H1 (cell line): ENCODE measurements around the gene CD79A. TPM values are rescaled to one million over a fixed set of nuclear protein-coding genes. Genes with fewer than 3 reads are reported as not detected.

Experiments used
- BACH1 ChIP-seq: IDR thresholded peaks from 2 replicates; pipeline ENCODE4 v1.6.1; 2012; ENCODE audit warnings: low read length, improper control_type of control experiment
- CBX5 ChIP-seq: fragments of 300-800, 300-1000 bp; sonication (generic); IDR thresholded peaks from 2 replicates; pipeline ENCODE4 v1.7.1; 2016; ENCODE audit warnings: antibody characterized with exemption, low read length, low read depth
- CEBPB ChIP-seq: IDR thresholded peaks from 2 replicates; pipeline ENCODE4 v1.6.1; 2012; ENCODE audit warnings: low read depth, low read length
- GABPA ChIP-seq: IDR thresholded peaks from 2 replicates; pipeline ENCODE4 v1.6.1; 2011; ENCODE audit warnings: mild to moderate bottlenecking, low read length, moderate library complexity, borderline replicate concordance; ENCODE audit not compliant: insufficient read depth
- HDAC2 ChIP-seq, 2 experiments: fragments of 300-600 bp in 1 of 2; sonication (generic) in 1 of 2; IDR thresholded peaks; 2 replicates each; pipeline ENCODE4 v1.6.1; 2011 to 2012; ENCODE audit warnings: low read depth in 2 of 2, low read length in 2 of 2, mild to moderate bottlenecking in 2 of 2, moderate library complexity in 2 of 2, borderline replicate concordance in 1 of 2, inconsistent platforms in 1 of 2
- KDM1A ChIP-seq: fragments of 200-600, 300-600 bp; sonication (generic); IDR thresholded peaks from 2 replicates; pipeline ENCODE4 v1.7.1; 2016; ENCODE audit warnings: mild to moderate bottlenecking, low read length, borderline replicate concordance
- KDM4A ChIP-seq: IDR thresholded peaks from one replicate; pipeline ENCODE4 v1.7.1; 2012; ENCODE audit warnings: low read depth, mild to moderate bottlenecking, moderate library complexity, low read length, inconsistent platforms; ENCODE audit not compliant: severe bottlenecking
- PHF8 ChIP-seq: fragments of 200-600 bp; sonication (generic); conservative IDR thresholded peaks from 2 replicates; pipeline ENCODE4 v1.7.1; 2012; ENCODE audit warnings: low read depth, mild to moderate bottlenecking, inconsistent platforms, low read length, moderate library complexity
- RAD21 ChIP-seq, 2 experiments: IDR thresholded peaks in 1 of 2; conservative IDR thresholded peaks in 1 of 2; 2 replicates each; pipeline ENCODE4 v1.6.1; 2011; ENCODE audit warnings: low read depth in 2 of 2, low read length in 2 of 2, improper control_type of control experiment in 1 of 2, inconsistent platforms in 1 of 2, mild to moderate bottlenecking in 1 of 2, moderate library complexity in 1 of 2
- RBBP5 ChIP-seq: IDR thresholded peaks from 2 replicates; pipeline ENCODE4 v1.7.1; 2012; ENCODE audit warnings: low read depth, mild to moderate bottlenecking, inconsistent platforms, low read length, moderate library complexity, borderline replicate concordance
- RXRA ChIP-seq: IDR thresholded peaks from 2 replicates; pipeline ENCODE4 v1.6.1; 2011; ENCODE audit warnings: low read depth, mild to moderate bottlenecking, low read length, moderate library complexity; ENCODE audit not compliant: insufficient read depth
- SIN3A ChIP-seq, 2 experiments: IDR thresholded peaks in 1 of 2; conservative IDR thresholded peaks in 1 of 2; 2 replicates each; pipeline ENCODE4 v1.6.1; 2011 to 2012; ENCODE audit warnings: low read length in 2 of 2, improper control_type of control experiment in 1 of 2, low read depth in 1 of 2, mild to moderate bottlenecking in 1 of 2
- TCF12 ChIP-seq: IDR thresholded peaks from 2 replicates; pipeline ENCODE4 v1.6.1; 2011; ENCODE audit warnings: low read depth, mild to moderate bottlenecking, low read length
- TEAD4 ChIP-seq: IDR thresholded peaks from 2 replicates; pipeline ENCODE4 v1.6.1; 2012; ENCODE audit warnings: low read depth, low read length, inconsistent platforms, mixed read lengths
- YY1 ChIP-seq: IDR thresholded peaks from 2 replicates; pipeline ENCODE4 v1.6.1; 2011; ENCODE audit warnings: low read depth, mild to moderate bottlenecking, low read length
- ZNF274 ChIP-seq: IDR thresholded peaks from 2 replicates; pipeline ENCODE4 v1.7.0; 2012; ENCODE audit warnings: low read length, borderline replicate concordance; ENCODE audit errors: extremely low read depth
- polyA plus RNA-seq, 7 experiments: library from polyadenylated mRNA; depleted of rRNA in 3 of 7; stranded (reverse) in 5 of 7; unstranded in 2 of 7; fragments of >200 nt in 5 of 7; fragments of 200-250 nt in 2 of 7; gene quantifications; 1 replicate in 5 of 7; 2 replicates in 1 of 7; 4 replicates in 1 of 7; pipeline versions ENCODE4 v1.2.1 to v1.2.3, GENCODE V29; 2011 to 2013; ENCODE audit warnings: missing spikeins in 2 of 7, mixed read lengths in 2 of 7
- total RNA-seq: library from RNA; stranded (reverse); fragmentation: NEBNext Ultra II Directional; extraction: Animal tissue kit (Norgen Biotek cat#: 25700); gene quantifications from 2 replicates; pipeline ENCODE4 v1.2.1, GENCODE V29; 2021
- TF ChIP-seq, protein P1 (sequence below): IDR thresholded peaks from 2 replicates; pipeline ENCODE4 v1.6.1; 2012; ENCODE audit warnings: inconsistent platforms
- TF ChIP-seq, protein P2 (sequence below): IDR thresholded peaks from 2 replicates; pipeline ENCODE4 v1.6.1; 2012; ENCODE audit warnings: low read length, inconsistent platforms

Gene CD79A
- total and polyA plus RNA-seq, 2 of the 8 experiments (the other 6 are each of a cell fraction or from before 2014, with no cell fraction given) = 0.54 to 0.77 TPM

DNA sequence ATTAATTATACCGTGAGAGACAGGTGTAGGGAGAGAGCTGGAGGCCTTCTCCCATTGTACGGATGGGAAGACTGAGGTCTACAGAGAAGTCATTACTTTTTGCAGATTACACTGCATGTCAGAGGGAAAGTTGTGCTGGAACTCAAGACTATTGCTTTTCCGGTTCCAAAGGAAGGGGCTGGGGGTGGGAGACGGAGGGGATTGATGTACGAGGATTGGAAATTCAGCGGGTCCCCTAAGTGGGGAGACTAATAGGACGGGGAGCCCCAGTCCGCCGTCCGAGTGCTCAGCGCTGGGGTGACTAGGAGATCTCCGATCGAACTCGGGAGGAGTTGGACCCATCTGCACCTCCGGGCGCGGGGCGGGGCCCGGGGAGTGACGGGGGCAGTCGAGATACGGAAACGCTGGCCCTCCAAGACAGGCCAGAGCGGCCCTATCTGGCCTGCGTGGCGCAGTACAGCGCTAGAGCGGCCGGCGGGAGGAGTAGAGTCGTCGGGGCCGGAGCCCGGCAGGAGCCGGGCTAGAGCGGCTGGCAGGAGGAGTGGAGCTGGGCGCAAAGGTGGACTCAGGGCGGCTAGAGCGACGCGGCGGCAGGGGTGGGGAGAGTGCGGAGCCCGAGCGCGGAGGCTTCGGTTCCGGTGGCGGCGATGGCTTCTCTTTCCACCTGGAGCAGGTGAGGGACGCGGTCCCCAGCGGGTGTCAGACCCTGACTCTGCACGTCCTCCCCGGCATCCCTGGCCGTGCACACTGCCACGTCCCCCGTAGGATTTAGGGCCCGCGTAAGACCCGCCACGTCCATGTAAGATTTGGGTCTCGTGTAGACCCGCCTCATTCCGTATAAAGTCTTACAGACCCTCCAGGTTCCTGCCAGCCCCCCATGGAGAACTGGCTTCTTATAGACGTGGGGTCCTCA, 7.0 kb downstream of the CD79A start (continued):
- TF ChIP-seq RXRA (0 out of 2 replicates have a peak, but pooled peaks have one; percentile 72), SIN3A (conservative IDR thresholded peaks at IDR 0.05 in 1 of 2, IDR thresholded peaks at IDR 0.05 in 1 of 2; ENCODE audit: low read depth in 1 of 2, low read length in 2 of 2) (peak; percentile 92 to 93; a peak in 2 of 4 replicates), BACH1 (no peak), TEAD4 (no peak), ZNF274 (no peak), KDM1A (peak; percentile 95), RAD21 (IDR thresholded peaks at IDR 0.05 in 1 of 2, conservative IDR thresholded peaks at IDR 0.05 in 1 of 2; ENCODE audit: low read depth in 2 of 2, low read length in 2 of 2) (peak in 1 of 2 experiments; percentile 12; a peak in 1 of 4 replicates), TCF12 (0 out of 2 replicates have a peak, but pooled peaks have one; percentile 53), CEBPB (no peak), KDM4A (peak; percentile 89), PHF8 (0 out of 2 replicates have a peak, but pooled peaks have one; percentile 27), RBBP5 (0 out of 2 replicates have a peak, but pooled peaks have one; percentile 56), GABPA (peak; percentile 69; the same call in 1 of the 2 replicates), HDAC2 (IDR thresholded peaks at IDR 0.05; ENCODE audit: borderline replicate concordance in 1 of 2, low read depth in 2 of 2, low read length in 2 of 2) (peak; percentile 39 to 99; a peak in 1 of 4 replicates), CBX5 (no peak), YY1 (peak; percentile 64; the same call in 1 of the 2 replicates)
- TF ChIP-seq, protein P1, sequence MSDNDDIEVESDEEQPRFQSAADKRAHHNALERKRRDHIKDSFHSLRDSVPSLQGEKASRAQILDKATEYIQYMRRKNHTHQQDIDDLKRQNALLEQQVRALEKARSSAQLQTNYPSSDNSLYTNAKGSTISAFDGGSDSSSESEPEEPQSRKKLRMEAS = peak; percentile 53; the same call in 1 of the 2 replicates
- TF ChIP-seq, protein P2, sequence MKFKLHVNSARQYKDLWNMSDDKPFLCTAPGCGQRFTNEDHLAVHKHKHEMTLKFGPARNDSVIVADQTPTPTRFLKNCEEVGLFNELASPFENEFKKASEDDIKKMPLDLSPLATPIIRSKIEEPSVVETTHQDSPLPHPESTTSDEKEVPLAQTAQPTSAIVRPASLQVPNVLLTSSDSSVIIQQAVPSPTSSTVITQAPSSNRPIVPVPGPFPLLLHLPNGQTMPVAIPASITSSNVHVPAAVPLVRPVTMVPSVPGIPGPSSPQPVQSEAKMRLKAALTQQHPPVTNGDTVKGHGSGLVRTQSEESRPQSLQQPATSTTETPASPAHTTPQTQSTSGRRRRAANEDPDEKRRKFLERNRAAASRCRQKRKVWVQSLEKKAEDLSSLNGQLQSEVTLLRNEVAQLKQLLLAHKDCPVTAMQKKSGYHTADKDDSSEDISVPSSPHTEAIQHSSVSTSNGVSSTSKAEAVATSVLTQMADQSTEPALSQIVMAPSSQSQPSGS = no peak
